NT2/D1 (cell line): Measurements from ENCODE around the gene CAPN13.

Source experiments
- DNase-seq: peaks from one replicate; pipeline ENCODE4 v3.0.0-alpha.2; 2011; ENCODE audit warnings: low read depth, low spot score
- H3K27me3 ChIP-seq: 2 replicates; pipeline ENCODE4 v1.6.0; 2011; ENCODE audit warnings: mild to moderate bottlenecking; ENCODE audit not compliant: insufficient read length, insufficient read depth
- H3K36me3 ChIP-seq: 2 replicates; pipeline ENCODE4 v1.6.1; 2011; ENCODE audit warnings: mild to moderate bottlenecking, low read length, mixed read lengths; ENCODE audit not compliant: insufficient read depth, insufficient read length
- H3K4me1 ChIP-seq: 2 replicates; pipeline ENCODE4 v1.5.1; 2011; ENCODE audit not compliant: insufficient read depth, insufficient read length
- H3K4me3 ChIP-seq: 2 replicates; pipeline ENCODE4 v1.5.1; 2011; ENCODE audit warnings: low read depth; ENCODE audit not compliant: insufficient read length
- H3K9ac ChIP-seq: 2 replicates; pipeline ENCODE4 v1.6.0; 2011; ENCODE audit warnings: low read depth; ENCODE audit not compliant: insufficient read length
- H3K9me3 ChIP-seq: 2 replicates; pipeline ENCODE4 v1.5.1; 2011; ENCODE audit warnings: mild to moderate bottlenecking, low read length; ENCODE audit not compliant: insufficient read depth
- SUZ12 ChIP-seq: IDR thresholded peaks from 2 replicates; pipeline ENCODE4 v1.6.1; 2011; ENCODE audit not compliant: insufficient read length, insufficient read depth; ENCODE audit errors: extremely low read depth
- YY1 ChIP-seq: IDR thresholded peaks from 2 replicates; pipeline ENCODE4 v1.6.1; 2011; ENCODE audit not compliant: insufficient read length, insufficient read depth
- ZNF274 ChIP-seq: IDR thresholded peaks from 2 replicates; pipeline ENCODE4 v1.6.1; 2011; ENCODE audit warnings: mild to moderate bottlenecking, low read depth, low read length

The CAPN13 gene

GRCh38 chr2:30736461-30737325 is 70.6 kb downstream of the CAPN13 start:
- DNase-seq, result no peak
- no peak overlapping the region for H3K4me3 ChIP-seq
- H3K4me1 ChIP-seq, result no peaks in the 10 kb centered on the region
- no peaks in the 10 kb centered on the region for H3K9me3 ChIP-seq
- no peaks in the 10 kb centered on the region for H3K27me3 ChIP-seq
- H3K36me3 ChIP-seq, result no peaks in the 10 kb centered on the region
- H3K9ac ChIP-seq, result no peak overlapping the region
- TF ChIP-seq ZNF274 (no peak), YY1 (no peak), SUZ12 (no peak)

- Histone ChIP-seq H3K4me1 (no peaks in the 10 kb centered on the region), H3K9ac (no peak overlapping the region), H3K27me3 (no peaks in the 10 kb centered on the region), H3K36me3 (no peaks in the 10 kb centered on the region), H3K9me3 (no peaks in the 10 kb centered on the region), H3K4me3 (no peak overlapping the region)
- DNase-seq, result no peak
- no peak for TF ChIP-seq SUZ12
- no peak for TF ChIP-seq YY1
- TF ChIP-seq ZNF274, result no peak
Measured at GRCh38 chr2:30733876-30734520, 73.2 kb downstream of the CAPN13 start.

GRCh38 chr2:30732876-30733275 is 74.4 kb downstream of the CAPN13 start:
- Histone ChIP-seq H3K36me3 (no peaks in the 10 kb centered on the region), H3K9ac (no peak overlapping the region), H3K9me3 (no peaks in the 10 kb centered on the region), H3K27me3 (no peaks in the 10 kb centered on the region), H3K4me3 (no peak overlapping the region), H3K4me1 (no peaks in the 10 kb centered on the region)
- no peak for DNase-seq
- TF ChIP-seq ZNF274 (no peak), SUZ12 (no peak), YY1 (no peak)

- no peak for DNase-seq
- no peaks in the 10 kb centered on the region for H3K36me3 ChIP-seq
- H3K9me3 ChIP-seq, result no peaks in the 10 kb centered on the region
- H3K4me3 ChIP-seq, result no peak overlapping the region
- H3K27me3 ChIP-seq, result no peaks in the 10 kb centered on the region
- H3K4me1 ChIP-seq, result no peaks in the 10 kb centered on the region
- no peak overlapping the region for H3K9ac ChIP-seq
- no peak for TF ChIP-seq SUZ12
- no peak for TF ChIP-seq YY1
Measured at GRCh38 chr2:30732376-30732775, 74.9 kb downstream of the CAPN13 start.

GRCh38 chr2:30731706-30732105 is 75.5 kb downstream of the CAPN13 start:
- no peak for DNase-seq
- no peak for TF ChIP-seq SUZ12
- no peak for TF ChIP-seq YY1
- TF ChIP-seq ZNF274, result no peak
- Histone ChIP-seq H3K9me3 (no peaks in the 10 kb centered on the region), H3K4me1 (no peaks in the 10 kb centered on the region), H3K27me3 (no peaks in the 10 kb centered on the region), H3K36me3 (no peaks in the 10 kb centered on the region), H3K9ac (no peak overlapping the region), H3K4me3 (no peak overlapping the region)

GRCh38 chr2:30730736-30731647 is 76.3 kb downstream of the CAPN13 start:
- Histone ChIP-seq H3K4me3 (no peak overlapping the region), H3K36me3 (no peaks in the 10 kb centered on the region), H3K27me3 (no peaks in the 10 kb centered on the region), H3K9ac (no peak overlapping the region), H3K9me3 (no peaks in the 10 kb centered on the region), H3K4me1 (no peaks in the 10 kb centered on the region)
- DNase-seq, result no peak
- TF ChIP-seq SUZ12 (no peak), YY1 (no peak), ZNF274 (no peak)

- TF ChIP-seq SUZ12 (no peak), YY1 (no peak), ZNF274 (no peak)
- no peaks in the 10 kb centered on the region for H3K9me3 ChIP-seq
- no peaks in the 10 kb centered on the region for H3K36me3 ChIP-seq
- H3K4me1 ChIP-seq, result no peaks in the 10 kb centered on the region
- H3K4me3 ChIP-seq, result no peak overlapping the region
- H3K9ac ChIP-seq, result no peak overlapping the region
- no peaks in the 10 kb centered on the region for H3K27me3 ChIP-seq
- DNase-seq, result no peak
Measured at GRCh38 chr2:30729031-30729430, 78.2 kb downstream of the CAPN13 start.
